K562 treated with DMSO at 1 percent for 48 hours (cell line): ENCODE data around the gene KNTC1. TPM values are rescaled to one million over a fixed set of nuclear protein-coding genes. Genes with fewer than 3 reads are reported as not detected.

Experiments
- total RNA-seq: library from RNA; unstranded; fragments of 300-600 nt; gene quantifications from 2 replicates; pipeline ENCODE4 v1.2.3, GENCODE V29; 2022; ENCODE audit warnings: low replicate concordance; ENCODE audit errors: extremely low read depth

The KNTC1 gene
- total RNA-seq, result 100.0 TPM in 1 of 2 replicates, not detected in the other

GRCh38 chr12:122526683-122527477, at the start of gene KNTC1, which contains the start of gene RSRC2:
KNTC1 (plus strand) TSS chr12:122527249; CDS start chr12:122530064, 2,815 bp downstream.
RSRC2 (minus strand) TSS chr12:122526936; CDS start chr12:122526853, 83 bp downstream.

GRCh38 chr12:122500685-122501488, 26.2 kb upstream of the KNTC1 start, which contains the start of gene ZCCHC8:
ZCCHC8 (minus strand) TSS chr12:122500932; CDS start chr12:122500840, 92 bp downstream.

Other genes starting within 250 kb of the KNTC1 start
- not detected in 2 replicates for gene CLIP1, start 104.6 kb upstream of the KNTC1 start, total RNA-seq
- gene ZCCHC8, start 26.3 kb upstream of the KNTC1 start, total RNA-seq, result not detected in 2 replicates
- not detected in 2 replicates for gene RSRC2, start 313 bp upstream of the KNTC1 start, total RNA-seq
- not detected in 2 replicates for gene HCAR2, start 176.1 kb downstream of the KNTC1 start, total RNA-seq
- gene HCAR3, start 189.6 kb downstream of the KNTC1 start, total RNA-seq, result not detected in 2 replicates
- not detected in 2 replicates for gene HCAR1, start 203.6 kb downstream of the KNTC1 start, total RNA-seq
- not detected in 2 replicates for gene DENR, start 225.6 kb downstream of the KNTC1 start, total RNA-seq
- gene CCDC62, start 247.3 kb downstream of the KNTC1 start, total RNA-seq, result not detected in 2 replicates